Activated CD4-positive, CD25-positive, alpha-beta regulatory T cell treated with anti-CD3 and anti-CD28 coated beads, Interleukin-2, amount 50 U/mL, for 72 hours (primary cell): ENCODE data around the gene EREG.

Source experiments
- DNase-seq: peaks from one replicate; pipeline ENCODE4 v3.0.0; 2021

Gene EREG

DNA sequence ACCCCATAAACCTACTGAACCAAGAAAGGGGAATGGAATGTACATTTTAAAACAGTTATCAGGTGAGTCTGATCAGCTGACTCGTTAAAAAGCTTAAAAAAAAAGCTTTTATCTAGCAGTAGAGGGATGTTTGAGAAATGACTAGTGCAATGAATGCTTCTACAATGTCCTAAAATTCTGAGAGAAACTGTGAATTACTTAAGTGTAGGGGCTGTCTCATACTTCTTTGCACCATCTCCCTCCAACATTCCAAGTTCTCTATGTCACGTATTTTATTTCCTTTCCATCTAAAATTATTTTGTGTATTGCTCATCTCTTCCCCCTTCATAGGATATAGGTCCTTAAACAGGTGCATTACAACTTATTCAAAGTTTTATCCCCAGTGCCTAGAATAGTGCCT, 68.1 kb downstream of the EREG start:
- no peak for DNase-seq

DNA sequence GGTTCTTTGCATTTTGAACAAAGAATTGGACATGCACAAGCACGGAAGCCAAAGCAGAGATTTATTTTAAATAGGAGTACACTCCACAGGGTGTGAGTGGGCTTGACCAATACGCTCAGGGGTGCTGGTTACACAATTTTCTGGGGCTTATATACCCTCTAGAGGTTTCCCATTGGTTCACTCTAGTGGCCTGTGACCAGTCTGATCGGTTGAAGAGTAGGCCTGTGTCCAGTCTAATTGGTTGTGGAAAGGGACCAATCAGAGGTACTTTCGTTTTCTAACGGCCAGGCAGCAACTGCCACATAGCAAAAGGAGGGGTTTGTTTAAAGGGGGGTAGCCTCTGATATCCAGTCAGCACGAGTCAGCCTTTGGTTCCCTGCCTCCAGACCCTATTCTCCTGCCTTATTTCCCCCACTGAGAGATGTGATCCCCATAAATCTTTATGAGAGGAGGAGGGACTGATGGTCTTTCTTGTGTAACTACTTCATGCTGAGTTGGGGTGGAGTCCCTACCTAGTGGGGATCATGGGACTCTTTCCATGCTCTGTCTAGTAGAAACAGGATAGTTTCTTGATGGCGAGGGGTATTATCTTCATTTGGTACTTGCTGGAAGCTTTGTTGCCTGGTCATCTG, 68.7 kb downstream of the EREG start:
- DNase-seq = no peak

DNA sequence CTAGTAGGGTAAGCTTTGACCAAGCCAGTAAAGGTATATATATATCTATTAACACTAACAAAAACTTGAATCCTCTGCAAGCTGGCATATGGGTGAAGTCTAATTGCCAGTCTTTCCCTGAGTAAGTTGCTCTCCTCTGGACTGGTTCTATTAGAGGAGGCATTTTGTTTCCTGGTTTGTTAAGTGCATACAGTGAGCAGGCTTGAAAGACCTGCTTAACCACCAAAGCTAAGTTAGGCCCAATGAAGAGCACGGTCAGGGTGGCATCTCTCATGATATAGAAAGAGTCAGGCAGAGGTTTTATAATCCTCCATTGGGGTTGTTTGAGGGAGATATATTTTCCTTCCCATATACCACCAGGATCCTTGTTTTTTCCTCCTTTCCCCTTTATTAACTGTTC, 70.4 kb downstream of the EREG start:
- DNase-seq = no peak

DNA sequence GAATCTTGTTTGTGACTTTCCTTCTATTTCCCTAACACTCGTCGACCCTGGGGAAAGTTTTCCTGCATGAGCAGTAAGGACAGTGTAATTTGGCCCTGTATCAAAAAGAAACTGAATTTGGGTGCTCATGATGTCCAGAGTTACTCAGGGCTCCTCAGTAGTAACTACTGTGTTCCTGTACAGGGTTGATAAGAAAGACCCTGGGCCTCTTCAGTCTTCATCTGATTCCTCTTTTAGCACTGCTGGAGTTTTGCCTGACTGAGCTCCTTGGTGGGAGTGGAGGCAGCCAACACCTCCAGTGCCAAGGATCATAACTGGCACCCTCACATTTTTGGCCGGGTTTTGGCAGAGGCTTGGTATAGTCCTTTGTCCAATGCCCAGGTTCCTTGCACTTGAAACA, 72.9 kb downstream of the EREG start:
- no peak for DNase-seq
